GM12878 (cell line): Measurements from ENCODE around the gene SPOP. TPM values are rescaled to one million over a fixed set of nuclear protein-coding genes. Genes with fewer than 3 reads are reported as not detected.

Experiments
- ATAC-seq: fragments of 200-7000 bp; cut with Tn5 transposase; 3 replicates; pipeline ENCODE4 v1.9.1; 2020; ENCODE audit warnings: mild to moderate bottlenecking, moderate library complexity
- BruUV-seq: library from RNA; stranded (reverse); fragments of 400-500 nt; replicated peaks from 2 replicates; lab custom pipeline; 2021; lab: Mats Ljungman, UMichigan
- CTCF ChIA-PET: fragments of 300-600 bp; sonication (Branson Sonifier 250); formaldehyde crosslinking; extraction: SDS; loops from one replicate; lab custom pipeline; 2021; ENCODE audit warnings: inconsistent platforms; lab: Yijun Ruan, JAX
- POLR2A ChIA-PET: fragments of 350-600 bp; formaldehyde crosslinking; extraction: SDS; loops from one replicate; lab custom pipeline; 2021; ENCODE audit warnings: inconsistent platforms; lab: Charles Lee
- RAD21 ChIA-PET: fragments of 300-600 bp; sonication (Branson Sonifier 250); formaldehyde crosslinking; loops from one replicate; lab custom pipeline; 2023; ENCODE audit warnings: antibody characterized with exemption; ENCODE audit not compliant: unreplicated experiment; lab: Charles Lee
- SMC1A ChIA-PET: fragments of 300-600 bp; sonication (Branson Sonifier 250); formaldehyde crosslinking; loops from one replicate; lab custom pipeline; 2023; ENCODE audit not compliant: unreplicated experiment, uncharacterized antibody; lab: Charles Lee
- DNase-seq: peaks from one replicate; pipeline ENCODE4 v3.0.0-alpha.2; 2011; ENCODE audit warnings: low read depth, low spot score
- FAIRE-seq: peaks from 3 replicates; lab custom pipeline; 2011; peaks lifted over from hg19 to GRCh38; lab: Jason Lieb, UNC
- H2AFZ ChIP-seq: 2 replicates; pipeline ENCODE4 v1.6.0; 2011; ENCODE audit warnings: low read depth, low read length, control low read depth; ENCODE audit not compliant: control insufficient read depth
- H3K27ac ChIP-seq: 2 replicates; pipeline ENCODE4 v1.5.1; 2011; ENCODE audit warnings: control low read depth; ENCODE audit not compliant: control insufficient read depth, insufficient read depth
- H3K27me3 ChIP-seq, 2 experiments: replicated peaks in 1 of 2; 2 replicates each; pipeline versions ENCODE4 v1.6.0 to v1.6.1; 2011; ENCODE audit warnings: low read length in 1 of 2; ENCODE audit not compliant: control insufficient read depth in 2 of 2, insufficient read depth in 2 of 2
- H3K36me3 ChIP-seq, 2 experiments: 2 replicates each; pipeline ENCODE4 v1.5.1; 2011; ENCODE audit warnings: low read length in 1 of 2; ENCODE audit not compliant: control insufficient read depth in 2 of 2, insufficient read depth in 2 of 2
- H3K4me1 ChIP-seq: 2 replicates; pipeline ENCODE4 v1.6.1; 2011; ENCODE audit warnings: mild to moderate bottlenecking, low read length, moderate library complexity, mixed read lengths; ENCODE audit not compliant: control insufficient read depth, insufficient read depth
- H3K4me2 ChIP-seq: 2 replicates; pipeline ENCODE4 v1.6.0; 2011; ENCODE audit warnings: control low read depth; ENCODE audit not compliant: control insufficient read depth, insufficient read depth
- H3K4me3 ChIP-seq: fragments of 200-600 bp; sonication (generic); 2 replicates; pipeline ENCODE4 v1.5.1; 2016
- H3K79me2 ChIP-seq: 2 replicates; pipeline ENCODE4 v1.6.0; 2011; ENCODE audit warnings: low read length; ENCODE audit not compliant: control insufficient read depth, insufficient read depth
- H3K9ac ChIP-seq: 2 replicates; pipeline ENCODE4 v1.8.0; 2011; ENCODE audit warnings: low read length, control low read depth, mixed read lengths; ENCODE audit not compliant: control insufficient read depth, insufficient read depth
- H3K9me3 ChIP-seq: replicated peaks from 3 replicates; pipeline ENCODE4 v1.5.1; 2011; ENCODE audit warnings: mild to moderate bottlenecking, low read length; ENCODE audit not compliant: control insufficient read depth, insufficient read depth
- H4K20me1 ChIP-seq: 2 replicates; pipeline ENCODE4 v1.6.0; 2011; ENCODE audit not compliant: control insufficient read depth, insufficient read depth
- CREB1 ChIP-seq: IDR thresholded peaks from 2 replicates; pipeline ENCODE4 v1.6.1; 2012; ENCODE audit warnings: low read depth, mild to moderate bottlenecking, inconsistent platforms
- KLF5 ChIP-seq: fragments of 450-650 bp; IDR thresholded peaks from 2 replicates; pipeline ENCODE4 v1.6.1; 2014; ENCODE audit warnings: mild to moderate bottlenecking; ENCODE audit not compliant: partially characterized antibody
- MYB ChIP-seq: fragments of 150-350 bp; IDR thresholded peaks from 2 replicates; pipeline ENCODE4 v1.6.1; 2014; ENCODE audit warnings: mild to moderate bottlenecking, low read depth, low read length, borderline replicate concordance
- PAX5 ChIP-seq: IDR thresholded peaks from 2 replicates; pipeline ENCODE4 v1.6.1; 2011; ENCODE audit warnings: low read depth, low read length, borderline replicate concordance
- YBX1 ChIP-seq: fragments of 450-650 bp; IDR thresholded peaks from 2 replicates; pipeline ENCODE4 v1.6.1; 2016; ENCODE audit warnings: antibody characterized with exemption
- WGBS: methylation state at CpG from one replicate; pipeline ENCODE4 v1.1.6; 2016; ENCODE audit warnings: low lambda C conversion rate; ENCODE audit not compliant: insufficient replicate concordance, insufficient coverage; ENCODE audit errors: missing lambda C conversion rate; 5-methylcytosine and 5-hydroxymethylcytosine counted together
- in situ Hi-C: fragments of 300-500 bp; cut with MboI; formaldehyde crosslinking; loops from 9 replicates; pipeline ENCODE4 v1.14.3; 2018; ENCODE audit warnings: mixed read lengths
- intact Hi-C: fragments of 100-400 bp; cut with micrococcal nuclease; formaldehyde crosslinking; loops from one replicate; pipeline ENCODE4 v1.14.2; 2022; ENCODE audit not compliant: unreplicated experiment
- polyA plus RNA-seq, 11 experiments: library from polyadenylated mRNA; depleted of rRNA in 4 of 11; unstranded in 6 of 11; stranded (reverse) in 5 of 11; fragments of >200 nt; fragmentation: Nextera tagmentation in 4 of 11; fragmentation: Illumina TruSeq in 1 of 11; extraction: Ambion mirVana in 4 of 11; extraction: Trizol in 1 of 11; gene quantifications; 1 replicate in 1 of 11; 2 replicates in 10 of 11; pipeline versions ENCODE4 v1.2.1 to v1.2.3, GENCODE V29; 2011 to 2016; ENCODE audit warnings: inconsistent platforms in 2 of 11, missing spikeins in 2 of 11, low read depth in 1 of 11
- total RNA-seq, 4 experiments: library from RNA; depleted of rRNA in 3 of 4; stranded (reverse); fragments of >200 nt in 3 of 4; fragmentation: Illumina TruSeq in 1 of 4; extraction: Trizol in 1 of 4; gene quantifications; 2 replicates each; pipeline versions ENCODE4 v1.2.1 to v1.2.3, GENCODE V29; 2013 to 2021
- TF ChIP-seq, protein P1 (sequence below): fragments of 450-650 bp; formaldehyde crosslinking; IDR thresholded peaks from 2 replicates; pipeline ENCODE4 v1.4.0; 2022; ENCODE audit warnings: mild to moderate bottlenecking, moderate library complexity

Gene SPOP
- total and polyA plus RNA-seq, 10 of the 15 experiments (the other 5 are each of a cell fraction or from before 2014, with no cell fraction given), result 35.1 to 80.4 (median 44.7) TPM

DNA sequence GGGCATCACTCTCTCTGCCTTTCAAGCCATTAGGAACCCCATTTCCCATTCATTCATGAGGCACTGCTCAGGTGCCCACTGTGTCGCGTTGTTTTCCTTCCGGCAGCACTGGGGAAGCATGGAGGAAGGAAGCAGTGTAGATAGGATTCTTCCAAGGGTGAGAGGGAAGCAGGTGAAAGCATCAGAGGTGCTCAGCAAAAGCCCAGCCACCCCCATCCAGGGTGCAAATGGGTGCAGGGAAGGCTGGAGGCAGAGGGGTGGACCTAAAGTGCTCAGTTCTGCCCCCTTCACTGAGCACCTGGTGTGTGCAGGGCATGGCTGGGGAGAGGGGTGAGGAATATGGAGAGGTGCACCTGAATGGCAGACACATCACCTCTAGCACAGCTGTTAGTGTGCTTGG, 105.7 kb downstream of the SPOP start:
- no peak for DNase-seq
- TF ChIP-seq MYB (no peak), KLF5 (no peak), CREB1 (no peak), PAX5 (no peak), YBX1 (no peak)
- TF ChIP-seq, protein P1, sequence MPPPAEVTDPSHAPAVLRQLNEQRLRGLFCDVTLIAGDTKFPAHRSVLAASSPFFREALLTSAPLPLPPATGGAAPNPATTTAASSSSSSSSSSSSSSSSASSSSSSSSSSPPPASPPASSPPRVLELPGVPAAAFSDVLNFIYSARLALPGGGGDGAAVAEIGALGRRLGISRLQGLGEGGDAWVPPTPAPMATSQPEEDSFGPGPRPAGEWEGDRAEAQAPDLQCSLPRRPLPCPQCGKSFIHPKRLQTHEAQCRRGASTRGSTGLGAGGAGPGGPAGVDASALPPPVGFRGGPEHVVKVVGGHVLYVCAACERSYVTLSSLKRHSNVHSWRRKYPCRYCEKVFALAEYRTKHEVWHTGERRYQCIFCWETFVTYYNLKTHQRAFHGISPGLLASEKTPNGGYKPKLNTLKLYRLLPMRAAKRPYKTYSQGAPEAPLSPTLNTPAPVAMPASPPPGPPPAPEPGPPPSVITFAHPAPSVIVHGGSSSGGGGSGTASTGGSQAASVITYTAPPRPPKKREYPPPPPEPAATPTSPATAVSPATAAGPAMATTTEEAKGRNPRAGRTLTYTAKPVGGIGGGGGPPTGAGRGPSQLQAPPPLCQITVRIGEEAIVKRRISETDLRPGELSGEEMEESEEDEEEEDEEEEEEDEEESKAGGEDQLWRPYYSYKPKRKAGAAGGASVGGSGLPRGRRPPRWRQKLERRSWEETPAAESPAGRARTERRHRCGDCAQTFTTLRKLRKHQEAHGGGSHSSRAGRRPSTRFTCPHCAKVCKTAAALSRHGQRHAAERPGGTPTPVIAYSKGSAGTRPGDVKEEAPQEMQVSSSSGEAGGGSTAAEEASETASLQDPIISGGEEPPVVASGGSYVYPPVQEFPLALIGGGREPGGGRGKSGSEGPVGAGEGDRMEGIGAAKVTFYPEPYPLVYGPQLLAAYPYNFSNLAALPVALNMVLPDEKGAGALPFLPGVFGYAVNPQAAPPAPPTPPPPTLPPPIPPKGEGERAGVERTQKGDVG (CRISPR knock-in tag), result no peak
- ChIA-PET CTCF (interaction anchor here (0.8 to 17.8 kb wide), 8 partner anchors 15 to 289 kb away, joined by 3 to 483 read pairs (median 6); partner anchors contain the start of gene SLC35B1), RAD21 (interaction anchor here (1.5 to 3.5 kb wide), 3 partner anchors 122 to 126 kb away, joined by 3 to 70 read pairs (median 15); no protein-coding TSS in a partner anchor), SMC1A (interaction anchor here (1.5 to 8.5 kb wide), 2 partner anchors 103 to 125 kb away, joined by 3 to 121 read pairs; no protein-coding TSS in a partner anchor), POLR2A (no interaction called here)
- intact Hi-C loops (no loop called here), in situ Hi-C loops (loop anchor here (5.0 kb wide), 3 partner anchors 125 to 425 kb away; partner anchors contain the start of genes DLX3 and KAT7)
- Histone ChIP-seq H2AFZ (no peak overlapping the region), H3K36me3 (no peaks in the 10 kb centered on the region), H3K27me3 (peaks cover 2 to 4% of the 10 kb centered on the region in 2 experiments; a peak in 3 of 4 replicates), H3K4me3 (no peak overlapping the region), H3K4me1 (peaks cover 13% of the 10 kb centered on the region), H3K9ac (no peak overlapping the region), H4K20me1 (no peaks in the 10 kb centered on the region), H3K79me2 (no peaks in the 10 kb centered on the region), H3K27ac (no peak overlapping the region), H3K9me3 (no peaks in the 10 kb centered on the region), H3K4me2 (no peak overlapping the region)
- BruUV-seq, result no TSS peak
- no peak for FAIRE-seq
- WGBS, result 81% methylated on average over 3 of the region's 3 CpGs
- ATAC-seq, result no peak
